Activated CD4-positive, alpha-beta T cell treated with anti-CD3 and anti-CD28 coated beads, Interleukin-2, amount 50 U/mL, for 24 hours (primary cell): ENCODE data around the gene PLEKHA1.

ENCODE experiments used
- DNase-seq, 2 donors: peaks; one replicate each; pipeline ENCODE4 v3.0.0-alpha.2; 2020; ENCODE audit warnings: low read depth in 1 of 2, low spot score in 1 of 2

PLEKHA1 gene

DNA sequence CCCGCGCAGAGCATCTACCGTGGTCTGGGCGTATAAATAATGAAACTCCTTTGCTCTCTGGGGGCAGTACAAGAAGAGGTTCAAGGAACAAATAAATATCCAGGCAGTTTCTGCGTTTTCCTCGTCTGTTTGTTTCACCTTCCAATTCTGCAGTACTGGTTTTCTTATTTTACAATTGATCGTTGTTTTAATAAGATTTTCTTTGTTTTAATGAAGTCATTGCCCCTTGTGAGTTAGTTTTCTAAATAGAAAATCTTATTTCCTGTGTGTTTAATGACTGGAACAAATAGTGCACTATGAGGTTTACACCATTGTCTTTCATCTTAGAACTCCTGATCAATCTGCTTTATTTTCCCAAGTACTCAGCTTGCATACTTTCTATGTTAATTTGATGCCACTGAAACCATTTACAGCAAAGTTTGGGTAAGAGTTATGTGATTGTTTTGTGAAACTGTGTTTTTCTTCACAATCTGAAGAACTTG is 1.2 kb downstream of the PLEKHA1 start:
- DNase-seq = no peak

DNA sequence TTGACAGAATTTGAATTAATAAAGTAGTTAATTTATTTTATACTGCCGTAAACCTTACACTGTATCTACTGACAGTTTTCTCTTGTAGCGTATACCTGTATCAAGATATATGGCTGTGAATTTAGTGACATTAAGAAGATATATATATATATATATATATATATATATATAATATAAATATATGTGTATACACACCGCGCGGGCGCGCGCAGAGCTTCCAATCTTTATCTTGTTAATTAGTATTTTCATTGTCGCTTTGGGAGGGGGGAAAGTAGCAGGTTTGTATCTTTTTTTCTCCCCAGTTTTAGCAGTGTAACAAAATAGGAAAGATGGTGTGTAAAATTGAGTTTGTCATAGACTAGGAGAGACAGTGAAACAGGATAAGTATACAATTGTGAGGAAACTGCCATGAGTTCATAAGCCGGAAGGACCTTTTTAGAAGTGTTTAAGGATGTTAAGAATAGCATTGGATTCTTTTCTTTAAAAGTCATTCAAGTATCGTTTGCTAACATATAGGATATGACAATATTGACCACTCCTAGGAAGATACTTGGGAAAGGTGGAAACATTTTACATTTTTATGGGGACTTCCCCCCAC is 2.0 kb downstream of the PLEKHA1 start:
- DNase-seq = no peak

GRCh38 chr10:122379041-122379440 is 4.5 kb downstream of the PLEKHA1 start:
- DNase-seq = no peak

GRCh38 chr10:122379537-122379936 is 5.0 kb downstream of the PLEKHA1 start:
- no peak for DNase-seq

DNA sequence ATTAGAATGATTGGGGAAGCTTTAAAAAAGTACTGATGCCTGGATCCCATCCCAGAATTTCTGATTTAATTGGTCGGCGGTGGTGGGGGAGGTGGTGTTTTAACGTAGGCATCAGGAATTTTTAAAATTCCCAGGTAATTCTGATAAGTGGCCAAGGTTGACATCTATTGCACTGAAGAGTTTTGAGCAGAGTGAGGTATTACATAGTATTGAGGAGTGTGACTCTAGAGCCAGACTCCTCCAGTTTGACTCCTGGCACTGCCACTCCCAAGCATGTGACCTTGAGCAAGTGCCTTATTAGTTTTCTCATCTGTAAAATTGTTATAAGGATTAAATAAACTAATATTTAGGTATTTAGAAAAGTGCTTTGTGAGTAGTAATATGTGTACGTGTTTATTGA is 6.2 kb downstream of the PLEKHA1 start:
- DNase-seq = no peak

DNA sequence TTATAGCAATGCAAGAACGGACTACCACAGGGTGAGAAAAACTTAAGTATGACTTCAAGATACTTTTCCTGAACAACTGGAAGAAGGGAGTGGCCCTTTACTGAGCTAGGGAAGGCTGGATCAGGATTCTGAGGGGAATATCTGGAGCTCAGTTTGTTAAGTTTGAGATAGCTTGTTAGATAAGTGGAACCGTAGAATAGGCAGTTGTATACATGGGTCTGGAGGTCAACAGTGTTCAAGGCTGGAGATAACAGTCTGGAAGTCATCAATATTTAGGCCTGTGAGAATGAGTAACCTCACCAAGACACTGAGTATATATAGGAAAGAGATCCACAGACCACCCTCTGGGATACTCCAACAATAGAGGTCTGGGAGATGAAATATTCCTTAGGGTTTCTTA is 7.2 kb downstream of the PLEKHA1 start:
- DNase-seq = no peak

GRCh38 chr10:122386514-122386913 is 12.0 kb downstream of the PLEKHA1 start:
- no peak for DNase-seq

GRCh38 chr10:122387572-122387971 is 13.1 kb downstream of the PLEKHA1 start:
- DNase-seq = no peak

GRCh38 chr10:122388287-122388997 is 13.9 kb downstream of the PLEKHA1 start:
- DNase-seq = no peak

GRCh38 chr10:122390271-122390670 is 15.8 kb downstream of the PLEKHA1 start:
- DNase-seq = no peak

- no peak for DNase-seq
These were observed 16.2 kb downstream of the PLEKHA1 start for GRCh38 chr10:122390679-122391078.

GRCh38 chr10:122391875-122392274 is 17.4 kb downstream of the PLEKHA1 start:
- no peak for DNase-seq

DNA sequence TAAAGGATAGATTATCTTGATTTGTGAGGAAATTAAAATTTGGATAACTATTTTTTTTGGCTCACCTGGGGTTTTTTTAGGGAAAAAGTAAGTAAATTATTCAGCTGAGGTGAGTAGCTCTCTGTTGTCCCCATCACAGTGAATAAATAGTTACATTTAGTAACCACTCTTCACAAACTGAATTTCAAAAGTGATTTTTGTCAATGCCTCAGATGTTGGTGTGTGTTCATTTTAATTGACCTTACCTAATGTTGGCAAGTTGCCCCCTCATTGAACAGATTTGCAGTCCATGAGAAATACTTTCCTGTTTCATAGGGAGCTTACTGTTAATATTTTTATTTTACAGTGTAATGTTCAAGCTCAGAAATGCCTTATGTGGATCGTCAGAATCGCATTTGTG is 18.3 kb downstream of the PLEKHA1 start:
- DNase-seq = no peak

GRCh38 chr10:122393288-122393687 is 18.8 kb downstream of the PLEKHA1 start:
- DNase-seq = no peak

- DNase-seq = no peak
These were observed 28.1 kb downstream of the PLEKHA1 start for GRCh38 chr10:122402548-122403131.

DNA sequence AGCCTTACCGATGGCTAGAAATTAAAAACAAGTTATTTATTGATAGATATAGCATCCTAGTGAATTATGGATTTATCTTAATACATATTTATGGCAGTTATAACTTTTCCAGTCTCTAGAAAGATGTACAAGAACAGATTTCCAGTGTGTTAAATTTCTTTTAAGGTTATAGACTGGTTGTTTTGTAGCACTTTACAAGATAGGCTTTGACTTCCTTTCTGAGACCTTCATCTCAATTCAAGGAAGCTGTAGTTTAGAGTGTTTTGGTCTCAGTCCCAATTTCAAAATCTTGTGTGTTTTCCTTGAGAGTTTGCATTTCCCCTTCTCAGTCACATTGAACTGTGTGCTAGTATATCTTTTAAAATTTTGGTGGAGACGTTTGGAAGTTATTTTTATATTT is 30.1 kb downstream of the PLEKHA1 start:
- no peak for DNase-seq

DNA sequence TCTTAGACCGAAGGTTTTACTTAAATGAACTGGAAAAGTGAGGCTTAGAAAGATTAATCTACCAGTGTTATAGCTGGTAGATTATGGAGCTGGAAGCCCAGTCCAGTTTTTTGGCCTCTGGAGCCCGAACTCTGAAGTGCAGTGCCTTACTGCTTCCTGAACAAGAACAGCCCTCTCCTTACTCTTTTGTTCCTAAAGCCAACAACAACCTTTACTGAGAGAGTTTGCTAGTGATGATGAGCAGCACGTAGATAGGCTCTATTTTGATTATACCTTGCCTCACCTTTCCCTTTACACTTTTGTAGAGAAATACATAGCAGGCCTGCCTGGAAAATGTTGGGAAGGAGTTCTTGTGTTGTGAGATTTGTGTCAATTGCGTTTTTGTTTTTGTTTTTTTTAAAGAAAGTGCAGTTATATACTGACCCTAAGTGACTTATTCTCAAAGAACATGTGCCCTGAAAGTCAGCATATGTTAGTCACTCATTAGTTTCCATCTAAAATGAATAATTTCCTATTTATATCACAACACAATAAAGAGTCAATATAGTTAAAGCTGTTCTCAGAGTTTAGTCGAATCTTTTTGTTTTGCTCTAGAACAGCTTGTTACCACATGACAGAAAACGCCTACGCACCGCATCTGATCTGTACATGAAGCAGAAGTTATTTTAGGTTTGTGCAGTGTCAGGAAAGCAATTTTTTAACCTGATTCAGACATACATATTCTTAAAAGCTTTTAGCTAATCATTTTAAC is 33.0 kb downstream of the PLEKHA1 start:
- peak in 1 of 2 donors; percentile 48 for DNase-seq

GRCh38 chr10:122413327-122413726 is 38.8 kb downstream of the PLEKHA1 start:
- DNase-seq = no peak

- DNase-seq = no peak
These were observed 43.2 kb downstream of the PLEKHA1 start for GRCh38 chr10:122417667-122418066.

GRCh38 chr10:122419016-122419415 is 44.5 kb downstream of the PLEKHA1 start:
- no peak for DNase-seq

- DNase-seq = no peak
These were observed 45.5 kb downstream of the PLEKHA1 start for GRCh38 chr10:122419876-122420623.
